Natural killer cell treated with Interleukin-12 subunit alpha and Interleukin-12 subunit beta and Interleukin-15 and Interleukin-18, amount 100 ng/mL, for 72 hours (primary cell): ENCODE data around the gene TSPAN6. TPM values are rescaled to one million over a fixed set of nuclear protein-coding genes. Genes with fewer than 3 reads are reported as not detected.

Experiments used
- ATAC-seq, 2 donors: fragments of 150-1000 bp; cut with Tn5 transposase in 1 of 2; sonication (Bioruptor Pico), chemical (Tn5 transposase) in 1 of 2; 2 replicates each; pipeline ENCODE4 v1.10.0; 2021
- DNase-seq: peaks from one replicate; pipeline ENCODE4 v3.0.0; 2022; ENCODE audit warnings: low spot score
- H3K27ac Mint-ChIP-seq, 2 donors: 1 replicate in 1 of 2; 2 replicates in 1 of 2; pipeline ENCODE4 v1.8.0; 2022; ENCODE audit warnings: mixed read lengths in 2 of 2, mild to moderate bottlenecking in 1 of 2, moderate library complexity in 1 of 2
- H3K27me3 Mint-ChIP-seq, 2 donors: 1 replicate in 1 of 2; 2 replicates in 1 of 2; pipeline ENCODE4 v1.8.0; 2022; ENCODE audit warnings: mixed read lengths in 2 of 2
- H3K36me3 Mint-ChIP-seq: one replicate; pipeline ENCODE4 v1.8.0; 2022; ENCODE audit warnings: mixed read lengths
- H3K4me1 Mint-ChIP-seq, 2 donors: 1 replicate in 1 of 2; 2 replicates in 1 of 2; pipeline ENCODE4 v1.8.0; 2022; ENCODE audit warnings: low read depth in 2 of 2, mixed read lengths in 2 of 2, mild to moderate bottlenecking in 1 of 2
- H3K4me3 Mint-ChIP-seq: one replicate; pipeline ENCODE4 v1.8.0; 2022; ENCODE audit warnings: mixed read lengths
- H3K9me3 Mint-ChIP-seq: 2 replicates; pipeline ENCODE4 v1.8.0; 2022; ENCODE audit warnings: mixed read lengths
- total RNA-seq, 2 donors: library from RNA; stranded (reverse); gene quantifications; one replicate each; pipeline ENCODE4 v1.2.3, GENCODE V29; 2022

The TSPAN6 gene
- total RNA-seq, 2 donors from 2014 or later = not detected

- H3K27me3 Mint-ChIP-seq = peaks cover 5 to 11% of the 10 kb centered on the region in 2 donors
- H3K4me1 Mint-ChIP-seq = no peaks in the 10 kb centered on the region
- no peaks in the 10 kb centered on the region for H3K36me3 Mint-ChIP-seq
- H3K4me3 Mint-ChIP-seq = no peak overlapping the region
- H3K27ac Mint-ChIP-seq = no peak overlapping the region
- no peaks in the 10 kb centered on the region for H3K9me3 Mint-ChIP-seq
- DNase-seq (no peak), ATAC-seq (no peak)
Measured at GRCh38 chrX:100591256-100592051, 45.2 kb downstream of the TSPAN6 start.

- H3K36me3 Mint-ChIP-seq = peaks cover 3% of the 10 kb centered on the region
- H3K27me3 Mint-ChIP-seq = peaks cover 14 to 19% of the 10 kb centered on the region in 2 donors
- no peaks in the 10 kb centered on the region for H3K9me3 Mint-ChIP-seq
Measured at GRCh38 chrX:100587861-100588260, 48.7 kb downstream of the TSPAN6 start.

DNA sequence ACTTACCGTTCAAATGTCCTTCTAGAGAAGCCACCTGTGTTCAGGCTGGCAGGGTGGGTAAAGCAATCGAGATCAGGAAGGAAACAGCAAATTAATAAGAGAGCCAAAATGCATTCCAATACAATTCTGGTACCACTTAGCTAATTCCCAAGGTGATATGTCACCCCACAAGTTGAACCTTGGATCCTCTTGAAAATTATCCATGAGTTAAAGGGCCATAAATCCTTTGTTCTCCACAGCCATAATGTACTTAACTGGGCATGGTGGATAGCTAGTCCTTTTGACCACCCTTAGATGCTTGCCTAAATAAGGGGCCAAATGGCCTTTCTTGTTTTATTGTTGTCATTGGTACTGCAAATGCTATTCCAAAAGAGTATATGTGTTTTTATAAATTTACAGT lies 49.9 kb downstream of the TSPAN6 start:
- ATAC-seq (no peak), DNase-seq (no peak)
- Mint-ChIP-seq H3K27ac (no peak overlapping the region), H3K27me3 (peaks cover 20 to 25% of the 10 kb centered on the region in 2 donors), H3K4me1 (no peaks in the 10 kb centered on the region), H3K9me3 (no peaks in the 10 kb centered on the region), H3K36me3 (peaks cover 5% of the 10 kb centered on the region), H3K4me3 (no peak overlapping the region)

More at GRCh38 chrX:100587861-100588260, 48.7 kb downstream of the TSPAN6 start:
- Mint-ChIP-seq H3K4me3 (no peak overlapping the region), H3K4me1 (no peaks in the 10 kb centered on the region), H3K27ac (no peak overlapping the region)
- no peak for ATAC-seq
- DNase-seq = no peak

- Mint-ChIP-seq H3K9me3 (no peaks in the 10 kb centered on the region), H3K27me3 (peaks cover 26% of the 10 kb centered on the region in 2 donors), H3K27ac (no peak within 1 kb of the TSS), H3K36me3 (peaks cover 5% of the 10 kb centered on the region), H3K4me3 (no peak within 1 kb of the TSS), H3K4me1 (no peaks in the 10 kb centered on the region)
- no peak for DNase-seq
- ATAC-seq = no peak
Measured at GRCh38 chrX:100584611-100585010, 52.0 kb downstream of the TSPAN6 start, which contains the start of gene TNMD. TSS of gene TNMD (plus strand) at chrX:100584936. CDS start at chrX:100585019, 83 bp downstream.

Other genes starting within 250 kb of the TSPAN6 start
- gene PCDH19, start 226.5 kb downstream of the TSPAN6 start, total RNA-seq = not detected
- not detected for gene TNMD, start 51.9 kb downstream of the TSPAN6 start, total RNA-seq
- not detected for gene SRPX2, start 7.4 kb upstream of the TSPAN6 start, total RNA-seq
- gene SYTL4, start 95.3 kb upstream of the TSPAN6 start, total RNA-seq = under 1 TPM in 1 of 2 donors, not detected in 1; 0.14 TPM
- gene CSTF2, start 183.6 kb upstream of the TSPAN6 start, total RNA-seq = 10 to 100 TPM; 79.8 to 86.0 TPM
- gene NOX1, start 237.6 kb upstream of the TSPAN6 start, total RNA-seq = not detected